ENCODE measurements around the gene INF2.

The INF2 gene

GRCh38 chr14:104741803-104742251 is 52.4 kb downstream of the INF2 start:
- H3K4me1 Mint-ChIP-seq: peaks cover 22% of the 10 kb centered on the region
- H3K27ac Mint-ChIP-seq: no peak overlapping the region
- TF ChIP-seq CTCF (IDR thresholded peaks at IDR 0.05): no peak
- H3K27me3 Mint-ChIP-seq (ENCODE audit: low read depth, poor library complexity): peaks cover 2% of the 10 kb centered on the region
- H3K9me3 Mint-ChIP-seq: no peaks in the 10 kb centered on the region
- no peak for DNase-seq
- peaks cover 8% of the 10 kb centered on the region for H3K36me3 Mint-ChIP-seq (ENCODE audit: low read depth)
- H3K4me3 Mint-ChIP-seq: no peak overlapping the region

- no peak for DNase-seq
- Mint-ChIP-seq H3K9me3 (no peaks in the 10 kb centered on the region), H3K4me1 (peaks cover 26% of the 10 kb centered on the region), H3K27me3 (ENCODE audit: low read depth, poor library complexity) (peaks cover 3% of the 10 kb centered on the region), H3K36me3 (ENCODE audit: low read depth) (peaks cover 8% of the 10 kb centered on the region), H3K27ac (peak overlapping the region; percentile 59), H3K4me3 (no peak overlapping the region)
- no peak for TF ChIP-seq CTCF (IDR thresholded peaks at IDR 0.05)
Measured at GRCh38 chr14:104742586-104743455, 53.4 kb downstream of the INF2 start.

- peaks cover 35% of the 10 kb centered on the region for H3K4me1 Mint-ChIP-seq
- H3K27ac Mint-ChIP-seq: peak overlapping the region; percentile 59
- no peaks in the 10 kb centered on the region for H3K9me3 Mint-ChIP-seq
- H3K27me3 Mint-ChIP-seq (ENCODE audit: low read depth, poor library complexity): peaks cover 3% of the 10 kb centered on the region
- no peak for TF ChIP-seq CTCF (IDR thresholded peaks at IDR 0.05)
- H3K36me3 Mint-ChIP-seq (ENCODE audit: low read depth): peaks cover 8% of the 10 kb centered on the region
- no peak overlapping the region for H3K4me3 Mint-ChIP-seq
- no peak for DNase-seq
Measured at GRCh38 chr14:104743461-104744380, 54.3 kb downstream of the INF2 start.

GRCh38 chr14:104744484-104744883 is 55.1 kb downstream of the INF2 start:
- Mint-ChIP-seq H3K27ac (no peak overlapping the region), H3K27me3 (ENCODE audit: low read depth, poor library complexity) (peaks cover 3% of the 10 kb centered on the region), H3K4me3 (no peak overlapping the region), H3K4me1 (peaks cover 42% of the 10 kb centered on the region), H3K9me3 (peaks cover 3% of the 10 kb centered on the region), H3K36me3 (ENCODE audit: low read depth) (peaks cover 8% of the 10 kb centered on the region)
- no peak for TF ChIP-seq CTCF (IDR thresholded peaks at IDR 0.05)
- no peak for DNase-seq

GRCh38 chr14:104745431-104745830 is 56.0 kb downstream of the INF2 start:
- Mint-ChIP-seq H3K4me1 (peaks cover 42% of the 10 kb centered on the region), H3K36me3 (ENCODE audit: low read depth) (peaks cover 10% of the 10 kb centered on the region), H3K27me3 (ENCODE audit: low read depth, poor library complexity) (peaks cover 3% of the 10 kb centered on the region), H3K4me3 (no peak overlapping the region), H3K27ac (no peak overlapping the region), H3K9me3 (peaks cover 12% of the 10 kb centered on the region)
- TF ChIP-seq CTCF (IDR thresholded peaks at IDR 0.05): no peak
- DNase-seq: no peak

Measured in nephron progenitor cell (in vitro differentiated cells).